Coronary artery (tissue), 2 donors: ENCODE data around the gene PUM1.

Experiments used
- DNase-seq: peaks from one replicate; pipeline ENCODE4 v3.0.0-alpha.2; 2017; ENCODE audit warnings: low spot score
- H3K27ac ChIP-seq, 2 donors: fragments of 200-600 bp; sonication (generic); one replicate each; pipeline ENCODE4 v1.5.1; 2016 to 2019
- H3K4me3 ChIP-seq: fragments of 200-600 bp; sonication (generic); 2 replicates; pipeline ENCODE4 v1.5.1; 2016; ENCODE audit warnings: mild to moderate bottlenecking, moderate library complexity
- CTCF ChIP-seq: fragments of 200-600 bp; sonication (generic); IDR thresholded peaks from one replicate; pipeline ENCODE4 v1.5.1; 2019; ENCODE audit warnings: antibody characterized with exemption

PUM1 gene

GRCh38 chr1:31082385-31082784 is 16.9 kb upstream of the PUM1 start:
- TF ChIP-seq CTCF = no peak
- Histone ChIP-seq H3K4me3 (no peak overlapping the region), H3K27ac (no peak overlapping the region)
- DNase-seq = no peak

- DNase-seq = no peak
- Histone ChIP-seq H3K27ac (no peak overlapping the region), H3K4me3 (no peak overlapping the region)
- TF ChIP-seq CTCF = no peak
These were observed 7.5 kb upstream of the PUM1 start for GRCh38 chr1:31073044-31073443.

GRCh38 chr1:31072304-31072746 is 6.8 kb upstream of the PUM1 start:
- no peak for DNase-seq
- no peak for TF ChIP-seq CTCF
- Histone ChIP-seq H3K27ac (no peak overlapping the region), H3K4me3 (no peak overlapping the region)

- Histone ChIP-seq H3K4me3 (no peak overlapping the region), H3K27ac (no peak overlapping the region)
- no peak for DNase-seq
- TF ChIP-seq CTCF = no peak
These were observed 3.9 kb upstream of the PUM1 start for GRCh38 chr1:31069392-31069791.

- Histone ChIP-seq H3K27ac (peak overlapping the region; percentile 91 to 93), H3K4me3 (peak overlapping the region; percentile 82)
- DNase-seq = peak; percentile 74
- no peak for TF ChIP-seq CTCF
These were observed 703 bp downstream of the PUM1 start for GRCh38 chr1:31064718-31065309.

- peak overlapping the region; percentile 91 to 93 for H3K27ac ChIP-seq
- no peak for DNase-seq
- no peak for TF ChIP-seq CTCF
- H3K4me3 ChIP-seq = peak overlapping the region; percentile 82
These were observed 1.3 kb downstream of the PUM1 start for GRCh38 chr1:31064111-31064717.

GRCh38 chr1:31063631-31064030 is 1.9 kb downstream of the PUM1 start:
- peak overlapping the region; percentile 91 to 93 for H3K27ac ChIP-seq
- no peak for TF ChIP-seq CTCF

More at GRCh38 chr1:31063631-31064030, 1.9 kb downstream of the PUM1 start:
- H3K4me3 ChIP-seq = peak overlapping the region; percentile 82
- no peak for DNase-seq
